HPDE6-E6E7 (cell line): Measurements from ENCODE around the gene STAT4.

ENCODE experiments used
- DNase-seq: peaks from one replicate; pipeline ENCODE4 v3.0.0; 2011; ENCODE audit warnings: missing footprints; ENCODE audit errors: extremely low spot score

The STAT4 gene

GRCh38 chr2:191176305-191176704 is 25.5 kb upstream of the STAT4 start:
- DNase-seq, result no peak

GRCh38 chr2:191174442-191174841 is 23.6 kb upstream of the STAT4 start:
- no peak for DNase-seq

GRCh38 chr2:191173206-191173605 is 22.4 kb upstream of the STAT4 start:
- no peak for DNase-seq

- DNase-seq, result peak; percentile 68
Measured at GRCh38 chr2:191171708-191172355, 21.0 kb upstream of the STAT4 start.

- DNase-seq, result no peak
Measured at GRCh38 chr2:191171286-191171685, 20.5 kb upstream of the STAT4 start.

- no peak for DNase-seq
Measured at GRCh38 chr2:191170773-191171172, 20.0 kb upstream of the STAT4 start.

GRCh38 chr2:191170301-191170636 is 19.5 kb upstream of the STAT4 start:
- DNase-seq, result no peak

GRCh38 chr2:191169456-191170300 is 18.9 kb upstream of the STAT4 start:
- no peak for DNase-seq

GRCh38 chr2:191167766-191168165 is 17.0 kb upstream of the STAT4 start:
- DNase-seq, result no peak

- DNase-seq, result no peak
Measured at GRCh38 chr2:191166756-191167445, 16.1 kb upstream of the STAT4 start.

- DNase-seq, result no peak
Measured at GRCh38 chr2:191166111-191166755, 15.4 kb upstream of the STAT4 start.

GRCh38 chr2:191165176-191165643 is 14.4 kb upstream of the STAT4 start:
- no peak for DNase-seq

GRCh38 chr2:191158747-191159146 is 8.0 kb upstream of the STAT4 start:
- no peak for DNase-seq

GRCh38 chr2:191158193-191158592 is 7.4 kb upstream of the STAT4 start:
- no peak for DNase-seq

GRCh38 chr2:191155608-191156071 is 4.8 kb upstream of the STAT4 start:
- no peak for DNase-seq

- no peak for DNase-seq
Measured at GRCh38 chr2:191153716-191154115, 2.9 kb upstream of the STAT4 start.

GRCh38 chr2:191152482-191153240 is 1.9 kb upstream of the STAT4 start:
- DNase-seq, result no peak

GRCh38 chr2:191151331-191151730 is 537 bp upstream of the STAT4 start:
- no peak for DNase-seq

- no peak for DNase-seq
Measured at GRCh38 chr2:191150230-191150599, 579 bp downstream of the STAT4 start.

- no peak for DNase-seq
Measured at GRCh38 chr2:191149391-191149790, 1.4 kb downstream of the STAT4 start.

GRCh38 chr2:191148791-191149190 is 2.0 kb downstream of the STAT4 start:
- DNase-seq, result no peak
